Putamen (tissue), 1 donor: ENCODE results near the gene SORBS2.
A peak's percentile ranks its signal among the peaks of the same experiment; 100 is the strongest.
"Not testable (repeated sequence)": the region's sequence is repeated elsewhere in the genome, so short reads cannot be mapped to it uniquely, and the experiment has no call there.

Experiments used
- DNase-seq: peaks from one replicate; pipeline ENCODE4 v3.0.0-alpha.2; 2016; ENCODE audit warnings: low spot score

Gene SORBS2

GRCh38 chr4:185712350-185713024, 99.5 kb downstream of the SORBS2 start:
- DNase-seq = no peak

- no peak for DNase-seq
These were observed 100.3 kb downstream of the SORBS2 start for GRCh38 chr4:185711726-185712125.

GRCh38 chr4:185710487-185710995, 101.5 kb downstream of the SORBS2 start:
- DNase-seq = no peak

- DNase-seq = no peak
These were observed 102.0 kb downstream of the SORBS2 start for GRCh38 chr4:185709802-185710486.

- DNase-seq = peak; percentile 27
These were observed 103.6 kb downstream of the SORBS2 start for GRCh38 chr4:185708348-185708747.

- DNase-seq = not testable (repeated sequence)
These were observed 104.4 kb downstream of the SORBS2 start for GRCh38 chr4:185707622-185708021.

- no peak for DNase-seq
These were observed 109.8 kb downstream of the SORBS2 start for GRCh38 chr4:185702147-185702663.

- DNase-seq = no peak
These were observed 111.4 kb downstream of the SORBS2 start for GRCh38 chr4:185700630-185701029.

- DNase-seq = no peak
These were observed 111.9 kb downstream of the SORBS2 start for GRCh38 chr4:185700048-185700447.

GRCh38 chr4:185697488-185697887, 114.5 kb downstream of the SORBS2 start:
- DNase-seq = peak; percentile 70

- DNase-seq = no peak
These were observed 116.3 kb downstream of the SORBS2 start for GRCh38 chr4:185695743-185696142.

GRCh38 chr4:185693548-185694215, 118.3 kb downstream of the SORBS2 start:
- no peak for DNase-seq

GRCh38 chr4:185689407-185689806, 122.6 kb downstream of the SORBS2 start:
- DNase-seq = no peak

- DNase-seq = no peak
These were observed 126.2 kb downstream of the SORBS2 start for GRCh38 chr4:185685804-185686203.

- no peak for DNase-seq
These were observed 128.1 kb downstream of the SORBS2 start for GRCh38 chr4:185683896-185684295.

GRCh38 chr4:185683222-185683621, 128.8 kb downstream of the SORBS2 start:
- DNase-seq = no peak

GRCh38 chr4:185682236-185682635, 129.8 kb downstream of the SORBS2 start:
- no peak for DNase-seq

GRCh38 chr4:185681604-185682003, 130.4 kb downstream of the SORBS2 start:
- DNase-seq = no peak

- no peak for DNase-seq
These were observed 131.4 kb downstream of the SORBS2 start for GRCh38 chr4:185680617-185681016.

- no peak for DNase-seq
These were observed 132.5 kb downstream of the SORBS2 start for GRCh38 chr4:185679523-185679922.

- no peak for DNase-seq
These were observed 134.2 kb downstream of the SORBS2 start for GRCh38 chr4:185677637-185678314.

- DNase-seq = no peak
These were observed 139.4 kb downstream of the SORBS2 start for GRCh38 chr4:185672618-185673017.
